Urothelium cell line (cell line): ENCODE measurements around the gene VSIR.
A peak's percentile ranks its signal among the peaks of the same experiment; 100 is the strongest.

Experiments
- DNase-seq: peaks from one replicate; pipeline ENCODE4 v3.0.0; 2011; ENCODE audit warnings: low spot score, mixed read lengths
- FAIRE-seq: peaks from 2 replicates; lab custom pipeline; 2011; peaks lifted over from hg19 to GRCh38; lab: Jason Lieb, UNC

Gene VSIR

GRCh38 chr10:71783917-71784678 is 10.8 kb upstream of the VSIR start:
- no peak for FAIRE-seq

DNA sequence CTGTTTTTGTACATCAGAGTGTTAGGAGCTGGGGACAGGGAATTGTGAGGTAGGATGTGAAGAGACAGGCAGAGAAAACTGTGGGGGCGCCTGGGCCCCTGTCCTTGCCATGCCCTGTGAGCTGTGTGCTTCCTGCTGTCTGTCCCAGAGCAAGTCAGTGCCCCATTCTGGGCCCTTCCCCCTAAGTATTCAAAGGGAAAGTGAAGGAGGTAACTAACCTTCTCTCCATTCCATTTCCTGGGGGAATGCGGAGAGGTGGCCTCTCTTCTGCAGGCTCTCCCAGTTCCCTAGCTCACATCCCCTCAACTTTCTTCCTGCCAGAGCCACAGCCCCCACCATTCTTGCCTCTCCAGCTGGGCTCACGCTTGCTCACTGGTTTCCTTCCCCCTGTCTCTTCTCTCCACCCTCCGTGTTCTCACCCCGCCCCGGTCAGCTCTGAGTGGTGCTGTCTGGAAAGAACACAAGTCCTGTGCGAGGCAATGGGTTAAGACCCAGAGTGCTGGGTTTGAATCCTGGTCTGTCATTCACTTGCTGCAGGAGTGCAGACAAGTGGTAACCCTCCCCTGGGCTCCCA is 9.7 kb upstream of the VSIR start:
- DNase-seq (no peak), FAIRE-seq (no peak)

More at GRCh38 chr10:71783917-71784678, 10.8 kb upstream of the VSIR start:
- DNase-seq, result no peak

DNA sequence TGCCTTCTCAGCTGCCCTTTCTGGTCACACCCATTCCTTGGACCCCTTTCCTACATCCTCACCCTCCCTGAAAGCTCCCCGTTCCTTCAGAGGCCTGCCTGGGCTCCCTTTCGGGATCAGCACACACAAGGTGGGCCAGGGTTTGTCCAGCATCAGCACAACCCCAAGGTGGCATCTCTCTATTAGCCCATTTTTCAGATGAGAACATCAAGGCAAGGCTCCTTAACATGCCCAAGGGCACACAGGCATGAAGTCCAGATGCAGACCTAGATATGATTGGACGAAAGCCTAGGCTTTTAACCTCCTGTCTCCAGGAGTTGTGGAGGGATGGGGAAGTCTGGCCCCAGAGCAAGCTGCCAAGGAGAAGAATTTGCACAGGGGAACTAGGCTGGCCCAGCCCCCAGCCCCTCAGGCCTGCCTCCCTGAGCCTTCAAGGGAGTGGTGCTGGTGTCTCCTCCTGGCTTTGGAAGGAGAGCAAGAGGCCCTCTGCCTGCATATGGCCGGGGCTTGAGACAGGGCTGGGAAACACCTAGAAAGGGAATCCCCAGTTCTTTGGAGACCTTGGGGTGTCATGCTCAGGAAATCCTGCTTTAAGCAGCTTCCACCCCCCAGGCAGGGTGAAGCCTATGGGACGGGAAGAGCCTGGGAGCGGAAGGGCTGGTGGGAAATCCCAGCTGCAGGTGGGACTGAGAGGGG is 9.0 kb upstream of the VSIR start:
- no peak for FAIRE-seq
- no peak for DNase-seq

DNA sequence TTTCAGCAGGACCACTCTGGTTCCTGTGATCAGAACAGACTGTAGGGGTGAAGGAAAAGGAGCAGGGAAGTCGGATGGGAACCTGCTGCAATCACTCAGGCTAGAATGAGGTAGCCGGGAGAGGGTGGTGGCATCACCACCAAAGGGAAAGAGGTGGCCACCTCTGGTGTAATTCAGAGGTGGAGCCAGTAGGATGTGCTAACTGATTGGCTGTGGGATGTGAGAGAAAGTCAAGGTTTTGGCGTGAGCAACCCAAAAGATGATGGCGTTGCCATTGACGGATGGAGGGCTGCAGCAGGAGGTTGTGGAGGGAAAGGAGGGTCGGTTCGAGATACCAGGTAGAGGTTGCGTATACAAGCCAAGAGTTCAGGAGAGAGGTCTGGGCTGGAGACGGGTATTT is 7.4 kb upstream of the VSIR start:
- FAIRE-seq (no peak), DNase-seq (no peak)

DNA sequence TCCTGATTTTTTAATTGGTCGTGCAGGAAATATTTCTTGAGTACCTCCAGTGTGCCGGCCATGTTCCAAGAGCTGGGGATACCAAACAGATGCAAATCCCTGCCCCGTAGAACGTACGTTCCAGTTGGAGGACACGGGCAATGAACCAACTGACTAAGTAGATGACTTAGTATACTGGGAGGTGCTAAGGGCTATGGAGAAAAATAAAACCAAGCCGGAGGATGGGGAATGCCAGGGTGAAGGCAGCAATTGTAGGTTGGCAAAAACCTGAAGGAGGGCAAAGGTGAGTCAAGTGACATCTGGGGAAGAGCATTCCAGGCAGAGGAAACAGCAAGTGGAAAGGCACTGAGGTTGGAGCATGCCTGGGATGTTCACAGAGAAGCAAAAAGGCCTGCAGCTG is 6.8 kb upstream of the VSIR start:
- FAIRE-seq (no peak), DNase-seq (no peak)

- DNase-seq, result no peak
- no peak for FAIRE-seq
These were observed 6.3 kb upstream of the VSIR start for GRCh38 chr10:71779641-71780040.

GRCh38 chr10:71778071-71778825 is 4.9 kb upstream of the VSIR start:
- FAIRE-seq (no peak), DNase-seq (no peak)

- FAIRE-seq, result no peak
These were observed 4.1 kb upstream of the VSIR start for GRCh38 chr10:71777213-71777985.

DNA sequence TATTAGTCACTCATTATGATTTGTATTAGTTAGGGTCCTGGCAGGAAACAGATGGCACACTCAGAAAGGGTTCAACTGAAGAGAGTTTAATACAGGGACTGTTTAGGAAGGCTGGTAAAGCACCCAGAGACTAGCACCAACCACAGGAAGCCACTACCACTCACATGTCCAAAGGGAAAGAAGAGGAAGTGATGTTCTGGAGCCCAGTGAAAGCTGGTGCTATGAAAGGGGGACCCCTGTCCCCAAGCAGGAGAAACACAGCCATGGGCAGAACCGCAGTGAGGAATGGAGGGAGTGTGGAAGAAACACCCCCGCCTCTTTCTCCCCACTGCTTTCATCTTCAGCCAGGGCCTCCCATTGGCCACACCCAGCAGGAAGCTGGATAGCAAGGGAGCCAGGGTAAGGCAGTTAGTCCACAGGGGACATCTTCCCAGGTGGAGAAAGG is 3.2 kb upstream of the VSIR start:
- no peak for DNase-seq
- FAIRE-seq, result no peak

More at GRCh38 chr10:71777213-71777985, 4.1 kb upstream of the VSIR start:
- DNase-seq, result no peak

DNA sequence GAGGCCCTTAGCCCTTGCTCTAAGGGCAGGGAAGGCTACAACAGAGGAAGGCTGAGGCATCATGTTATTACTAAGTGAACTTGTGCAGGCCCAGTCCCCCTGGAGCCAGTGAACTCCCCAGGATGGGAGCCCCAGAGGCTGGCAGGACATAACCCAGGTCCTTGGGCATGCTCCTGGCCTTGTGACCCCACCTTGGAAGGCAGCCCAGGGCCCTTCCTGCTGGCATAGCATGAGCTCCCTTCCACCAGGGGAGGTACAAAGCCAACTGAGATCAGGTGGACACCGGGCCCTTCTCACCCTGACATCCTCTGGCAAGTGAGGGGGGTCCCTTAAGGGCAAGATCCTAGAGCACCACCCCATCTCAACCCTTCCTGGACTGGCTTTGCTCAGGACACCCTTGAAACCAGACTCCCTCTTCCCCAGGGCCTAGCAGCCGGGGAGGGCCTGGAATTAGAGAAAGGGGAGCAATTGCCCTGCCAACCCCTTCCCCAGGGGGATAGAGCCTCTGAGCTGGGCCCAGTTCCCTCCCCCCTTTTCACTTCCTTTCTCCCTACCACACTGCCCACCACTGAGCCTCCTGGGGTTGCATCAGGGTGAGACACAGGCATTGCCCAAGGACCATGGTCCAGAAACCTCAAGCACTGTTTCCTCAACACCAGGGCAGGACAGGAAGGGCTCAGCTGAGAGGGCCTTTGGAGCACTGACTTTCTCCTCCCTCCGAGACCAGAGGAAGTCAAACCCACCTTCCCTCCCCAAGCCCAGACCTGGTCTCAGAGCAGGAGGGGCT is 1.8 kb upstream of the VSIR start:
- FAIRE-seq (no peak), DNase-seq (no peak)

DNA sequence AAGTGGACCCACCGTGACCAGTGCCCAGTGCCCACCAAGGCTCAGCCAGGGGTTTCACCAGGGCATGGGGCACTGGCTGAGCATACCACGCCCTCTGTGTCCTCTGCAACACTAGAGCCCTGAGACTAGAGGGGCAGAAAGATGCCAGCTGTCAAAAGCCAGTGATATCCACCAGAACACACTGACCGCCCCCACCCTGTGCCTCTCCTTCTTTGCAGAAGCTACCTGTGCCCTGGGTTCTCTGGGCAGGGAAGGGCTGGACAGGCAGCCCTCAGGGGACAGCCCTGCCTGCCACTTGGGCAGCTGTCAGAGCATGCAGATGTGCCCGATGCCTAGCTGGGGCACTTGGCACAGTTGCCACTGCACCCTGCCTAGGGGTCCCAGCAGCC is 494 bp downstream of the VSIR start:
- DNase-seq, result no peak

DNA sequence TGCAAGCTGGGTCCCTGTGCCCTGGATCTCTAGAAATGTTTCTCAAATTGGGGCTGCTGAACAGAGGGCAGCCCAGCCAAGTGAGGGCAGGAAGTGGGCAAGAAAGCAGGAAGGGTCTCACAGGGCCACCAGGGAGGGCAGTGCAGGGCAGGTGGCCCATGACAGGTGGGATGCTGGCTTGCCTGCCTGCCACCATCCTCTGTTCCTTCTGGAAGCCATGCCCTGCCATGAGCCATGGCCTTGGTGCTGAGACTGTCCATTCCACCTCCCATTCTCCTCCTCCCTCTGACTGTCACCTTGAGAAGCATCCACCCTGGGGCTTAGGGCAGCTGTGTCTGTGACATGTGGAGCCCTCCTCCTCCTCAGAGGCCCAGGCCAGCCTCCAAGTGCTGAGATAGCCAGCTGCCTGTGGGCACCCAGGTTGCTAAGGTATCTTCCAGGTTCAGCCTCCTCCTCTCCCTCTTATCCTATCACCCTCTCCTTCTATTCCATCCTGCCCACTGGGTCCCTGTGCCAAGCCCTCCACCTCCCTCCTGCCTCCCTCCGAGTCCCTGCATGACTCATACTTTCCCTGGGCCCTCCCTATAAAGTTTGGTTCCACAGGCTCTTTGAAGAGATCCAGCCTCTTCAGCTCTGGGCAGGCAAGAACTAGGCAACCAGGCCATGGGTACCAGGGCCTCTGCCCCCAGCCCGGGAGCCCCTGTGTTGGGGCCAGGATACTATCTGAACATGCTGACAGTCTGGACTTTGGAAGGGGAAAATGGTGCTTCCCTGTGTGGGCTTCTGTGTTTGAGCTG is 1.3 kb downstream of the VSIR start:
- no peak for FAIRE-seq
- peak; percentile 88 for DNase-seq

More for the DNA sequence above, 494 bp downstream of the VSIR start:
- FAIRE-seq, result no peak

DNA sequence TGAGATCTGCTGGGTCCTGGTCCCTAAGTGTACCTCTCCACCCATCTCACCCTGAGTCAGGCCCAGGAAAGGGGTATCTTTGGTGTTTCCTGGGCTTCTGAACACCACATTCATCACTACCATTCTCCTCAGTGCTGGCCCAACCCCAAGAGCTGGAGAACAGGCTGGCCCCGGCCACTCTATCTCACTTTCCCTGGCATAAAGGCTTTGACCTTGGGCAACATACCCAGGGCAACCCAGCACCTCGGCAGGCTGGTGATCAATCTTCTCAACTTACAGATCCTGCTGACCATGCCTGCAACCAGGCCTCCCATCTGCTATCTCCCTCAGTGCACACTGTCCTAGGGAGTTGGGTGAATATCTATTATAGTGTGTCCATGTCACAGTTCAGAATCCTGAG is 2.1 kb downstream of the VSIR start:
- DNase-seq (no peak), FAIRE-seq (no peak)

DNA sequence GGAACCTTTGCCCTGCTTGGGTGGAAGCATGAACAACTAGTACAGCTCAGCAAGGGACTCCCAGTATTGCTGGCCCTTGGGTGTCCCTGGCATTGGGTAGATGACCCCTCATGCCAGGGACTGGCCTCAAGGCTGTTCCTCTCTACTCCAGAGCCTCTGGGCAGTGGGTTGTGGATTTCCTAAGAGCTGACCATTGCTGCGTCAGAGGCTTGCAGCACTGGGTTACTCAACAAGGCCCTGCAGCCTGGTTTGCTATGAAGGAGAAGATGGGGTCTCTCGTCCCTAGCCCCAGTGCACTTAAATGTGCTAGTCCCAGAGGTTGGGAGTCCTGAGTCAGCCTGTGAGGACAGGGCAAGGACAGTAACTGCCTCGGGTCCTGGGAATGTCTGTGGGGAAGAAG is 2.5 kb downstream of the VSIR start:
- FAIRE-seq (no peak), DNase-seq (no peak)

- no peak for FAIRE-seq
- no peak for DNase-seq
These were observed 3.1 kb downstream of the VSIR start for GRCh38 chr10:71770255-71770654.

DNA sequence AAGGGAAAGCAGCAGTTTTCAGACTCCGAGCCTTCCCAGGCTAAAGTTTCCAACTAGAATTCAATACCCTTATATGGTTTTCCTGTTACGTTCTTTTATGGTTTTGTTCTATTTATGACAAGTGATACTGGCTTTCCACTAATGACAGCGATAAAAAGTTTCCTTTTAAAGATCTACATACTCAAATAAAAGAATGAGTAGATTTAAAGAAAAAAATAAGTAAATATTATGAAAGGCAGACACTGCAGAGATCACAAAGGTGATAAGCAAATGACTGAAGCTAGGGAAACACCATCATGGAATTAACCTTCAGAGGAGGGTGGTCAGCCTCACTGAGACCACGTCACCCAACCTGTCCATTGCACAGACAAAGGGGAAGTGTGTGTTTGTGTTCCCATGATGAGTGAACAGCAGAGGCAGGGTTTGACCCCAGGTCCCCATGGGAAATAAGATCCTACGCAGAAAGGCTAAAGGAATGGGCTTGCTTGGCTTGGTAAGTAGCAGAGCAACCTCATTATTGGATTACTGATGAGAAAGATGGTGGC is 4.0 kb downstream of the VSIR start:
- DNase-seq (no peak), FAIRE-seq (no peak)

GRCh38 chr10:71767420-71768035 is 5.8 kb downstream of the VSIR start:
- FAIRE-seq (no peak), DNase-seq (peak; percentile 32)

- DNase-seq, result peak; percentile 96
These were observed 6.5 kb downstream of the VSIR start for GRCh38 chr10:71766717-71767419.

More at GRCh38 chr10:71766717-71767419, 6.5 kb downstream of the VSIR start:
- peak; percentile 81 for FAIRE-seq
